K562 (cell line): ENCODE measurements around the gene THSD8. TPM values are rescaled to one million over a fixed set of nuclear protein-coding genes. Genes with fewer than 3 reads are reported as not detected.

Source experiments
- CEBPG ChIP-seq, 3 experiments: fragments of 200-800 bp in 1 of 3; sonication (Bioruptor generic) in 1 of 3; sonication (generic) in 1 of 3; formaldehyde crosslinking in 1 of 3; IDR thresholded peaks in 2 of 3; conservative IDR thresholded peaks in 1 of 3; 2 replicates each; pipeline versions ENCODE4 v1.6.1 to v1.8.0; 2016 to 2022; ENCODE audit warnings: missing compliant biosample characterization in 2 of 3, missing genetic modification characterization in 2 of 3, mild to moderate bottlenecking in 1 of 3, missing genetic modification reagents in 1 of 3
- CHD4 ChIP-seq: fragments of 200-600 bp; sonication (generic); IDR thresholded peaks from 3 replicates; pipeline ENCODE4 v1.6.1; 2012; ENCODE audit warnings: low read depth, mild to moderate bottlenecking, mixed read lengths, low read length, inconsistent platforms; ENCODE audit not compliant: insufficient read depth, insufficient replicate concordance, poor library complexity, severe bottlenecking
- CREB1 ChIP-seq, 2 experiments: sonication (generic) in 1 of 2; formaldehyde crosslinking in 1 of 2; IDR thresholded peaks; 2 replicates each; pipeline versions ENCODE4 v1.6.1 to v1.8.0; 2012 to 2022; ENCODE audit warnings: inconsistent platforms in 1 of 2, mild to moderate bottlenecking in 1 of 2, missing genetic modification reagents in 1 of 2, moderate library complexity in 1 of 2
- ETS1 ChIP-seq: conservative IDR thresholded peaks from 2 replicates; pipeline ENCODE4 v1.6.1; 2011; ENCODE audit warnings: low read depth, mild to moderate bottlenecking, low read length; ENCODE audit not compliant: control insufficient read depth
- FOXK2 ChIP-seq, 2 experiments: fragments of 450-650 bp; IDR thresholded peaks in 1 of 2; conservative IDR thresholded peaks in 1 of 2; 2 replicates each; pipeline ENCODE4 v1.6.1; 2016; ENCODE audit warnings: low read depth in 2 of 2, mild to moderate bottlenecking in 1 of 2
- KLF16 ChIP-seq: IDR thresholded peaks from 2 replicates; pipeline ENCODE4 v1.6.1; 2016; ENCODE audit warnings: antibody characterized with exemption
- MED1 ChIP-seq: sonication (generic); formaldehyde crosslinking; IDR thresholded peaks from 2 replicates; pipeline ENCODE4 v1.8.1; 2023; ENCODE audit warnings: missing genetic modification reagents, borderline replicate concordance
- MLLT1 ChIP-seq, 2 experiments: fragments of 450-650 bp; IDR thresholded peaks; 2 replicates each; pipeline ENCODE4 v1.6.1; 2016
- NEUROD1 ChIP-seq: fragments of 150-350 bp; IDR thresholded peaks from 2 replicates; pipeline ENCODE4 v1.6.1; 2014; ENCODE audit warnings: borderline replicate concordance, low read length, low read depth; ENCODE audit not compliant: partially characterized antibody
- RBFOX2 ChIP-seq: fragments of 200-400 bp; formaldehyde crosslinking; IDR thresholded peaks from 2 replicates; pipeline ENCODE4 v1.6.1; 2017; ENCODE audit warnings: low read depth, mild to moderate bottlenecking, low read length, moderate library complexity
- RBM25 ChIP-seq: fragments of 200-400 bp; formaldehyde crosslinking; IDR thresholded peaks from 2 replicates; pipeline ENCODE4 v1.6.1; 2018; ENCODE audit warnings: low read length, low read depth, moderate library complexity; ENCODE audit not compliant: severe bottlenecking
- SRSF1 ChIP-seq: fragments of 200-400 bp; formaldehyde crosslinking; IDR thresholded peaks from 2 replicates; pipeline ENCODE4 v1.6.1; 2017; ENCODE audit warnings: mild to moderate bottlenecking, low read depth, low read length, moderate library complexity
- STAT6 ChIP-seq: sonication (generic); formaldehyde crosslinking; IDR thresholded peaks from 2 replicates; pipeline ENCODE4 v1.8.1; 2023; ENCODE audit warnings: mild to moderate bottlenecking, missing genetic modification reagents
- TAF15 ChIP-seq: fragments of 200-400 bp; formaldehyde crosslinking; IDR thresholded peaks from 2 replicates; pipeline ENCODE4 v1.6.1; 2017; ENCODE audit warnings: mild to moderate bottlenecking, low read depth, low read length, moderate library complexity
- TSC22D4 ChIP-seq: fragments of 450-650 bp; IDR thresholded peaks from 2 replicates; pipeline ENCODE4 v1.6.1; 2016; ENCODE audit warnings: missing genetic modification characterization, missing biosample characterization, control low read depth
- ZNF175 ChIP-seq: fragments of 200-800 bp; sonication (Bioruptor generic); IDR thresholded peaks from 2 replicates; pipeline ENCODE4 v1.6.1; 2016; ENCODE audit warnings: low read depth, mild to moderate bottlenecking, missing genetic modification characterization, missing compliant biosample characterization
- polyA plus RNA-seq, 8 experiments: library from polyadenylated mRNA; depleted of rRNA in 4 of 8; stranded (reverse) in 5 of 8; unstranded in 3 of 8; fragments of >200 nt; fragmentation: Nextera tagmentation in 2 of 8; fragmentation: Illumina TruSeq in 1 of 8; extraction: Ambion mirVana in 2 of 8; extraction: Trizol in 1 of 8; gene quantifications; 2 replicates each; pipeline versions ENCODE4 v1.2.1 to v1.2.3, GENCODE V29; 2011 to 2014; ENCODE audit warnings: inconsistent platforms in 1 of 8, missing spikeins in 1 of 8
- total RNA-seq, 7 experiments: library from RNA; depleted of rRNA in 6 of 7; stranded (reverse); fragments of >200 nt in 6 of 7; fragmentation: Illumina TruSeq in 2 of 7; extraction: Trizol in 2 of 7; gene quantifications; 2 replicates each; pipeline versions ENCODE4 v1.2.1 to v1.2.3, GENCODE V29; 2011 to 2021; ENCODE audit warnings: low replicate concordance in 1 of 7

Gene THSD8
- total and polyA plus RNA-seq, 9 of the 15 experiments (the other 6 are each of a cell fraction or from before 2014, with no cell fraction given): 8.4 to 42.4 (median 19.9) TPM; not detected in 2

- TF ChIP-seq ZNF175 (CRISPR knock-in tag): 0 out of 2 replicates have a peak, but pooled peaks have one; percentile 15
- peak; percentile 16 for TF ChIP-seq CHD4
- no peak for TF ChIP-seq RBM25
- TF ChIP-seq KLF16: no peak
- TF ChIP-seq RBFOX2: peak; percentile 68
- no peak for TF ChIP-seq TAF15
- TF ChIP-seq STAT6 (CRISPR knock-in tag): no peak
- TF ChIP-seq CREB1 (IDR thresholded peaks at IDR 0.05): no peak
- 0 out of 2 replicates have a peak, but pooled peaks have one; percentile 40 for TF ChIP-seq CREB1 (CRISPR knock-in tag; IDR thresholded peaks at IDR 0.05)
- TF ChIP-seq TSC22D4: no peak
- TF ChIP-seq FOXK2 (conservative IDR thresholded peaks at IDR 0.05 in 1 of 2, IDR thresholded peaks at IDR 0.05 in 1 of 2; ENCODE audit: low read depth in 2 of 2): 0 out of 4 replicates have a peak, but pooled peaks of 1 of the 2 experiments have one; percentile 12
- peak; percentile 52; the same call in 1 of the 2 replicates for TF ChIP-seq ETS1
- TF ChIP-seq CEBPG (CRISPR knock-in tag; IDR thresholded peaks at IDR 0.05): no peak
- TF ChIP-seq CEBPG (tag; conservative IDR thresholded peaks at IDR 0.05 in 1 of 2, IDR thresholded peaks at IDR 0.05 in 1 of 2): no peak
- TF ChIP-seq NEUROD1: peak; percentile 12
- no peak for TF ChIP-seq SRSF1
- TF ChIP-seq MED1 (CRISPR knock-in tag): no peak
- TF ChIP-seq MLLT1 (IDR thresholded peaks at IDR 0.05): peak in 1 of 2 experiments; percentile 22; a peak in 1 of 4 replicates
Measured at GRCh38 chr19:12778017-12778904, 23.6 kb upstream of the THSD8 start (continued).
